ENCODE results near the gene CDC42EP2. TPM values are rescaled to one million over a fixed set of nuclear protein-coding genes. Genes with fewer than 3 reads are reported as not detected.

CDC42EP2 gene
- total RNA-seq, 1 donor from 2014 or later: 3.5 TPM

GRCh38 chr11:65297026-65297672 is 17.5 kb upstream of the CDC42EP2 start:
- no peak for DNase-seq (ENCODE audit: low spot score)
- ATAC-seq: no peak

- ATAC-seq (peak; percentile 95), DNase-seq (ENCODE audit: low spot score) (peak; percentile 93)
Measured at GRCh38 chr11:65298131-65298535, 16.5 kb upstream of the CDC42EP2 start.

GRCh38 chr11:65298655-65299179 is 15.9 kb upstream of the CDC42EP2 start:
- ATAC-seq (no peak), DNase-seq (ENCODE audit: low spot score) (peak; percentile 51)

- no peak for DNase-seq (ENCODE audit: low spot score)
- ATAC-seq: no peak
Measured at GRCh38 chr11:65300621-65301275, 13.9 kb upstream of the CDC42EP2 start.

DNA sequence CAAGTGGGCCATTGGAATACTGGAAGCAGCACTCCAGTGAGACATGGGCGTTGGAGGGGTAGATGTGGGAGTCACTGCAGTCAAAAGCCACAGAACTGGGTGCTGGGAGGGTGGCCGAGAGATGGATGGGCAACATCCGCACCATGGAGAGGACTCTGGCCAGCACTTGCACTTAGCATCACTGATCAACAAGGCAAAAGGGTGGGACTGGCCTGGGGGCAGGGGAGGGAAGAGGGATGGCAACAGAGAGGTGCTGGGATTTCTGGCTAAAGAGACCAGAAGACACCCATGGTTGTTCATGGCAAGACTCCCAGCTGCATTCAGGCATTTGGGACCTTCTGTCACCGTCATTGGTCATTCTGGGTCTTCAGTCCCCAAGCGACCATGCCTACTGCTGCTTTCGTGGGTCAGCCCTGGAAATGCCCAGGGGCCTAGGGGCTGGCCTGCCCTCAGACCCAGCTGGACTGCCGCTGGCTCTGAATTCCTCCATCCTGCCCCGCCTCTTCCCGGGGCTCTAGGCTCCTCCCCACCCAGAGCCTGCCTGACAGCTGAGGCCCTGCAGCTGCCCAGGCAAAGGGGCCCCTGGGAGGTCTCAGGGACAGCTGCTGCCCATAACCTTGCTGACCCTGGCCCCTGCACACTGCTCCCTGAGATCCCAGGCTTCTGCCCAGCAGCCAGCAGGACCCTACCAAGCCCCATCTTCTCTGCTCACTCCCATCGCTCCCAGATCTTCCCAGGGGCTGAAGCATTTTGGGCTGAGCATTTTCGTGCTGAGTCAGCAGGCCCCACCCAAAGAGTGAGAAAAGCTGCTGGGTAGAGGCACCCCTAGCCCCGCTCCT is 13.0 kb upstream of the CDC42EP2 start:
- DNase-seq (ENCODE audit: low spot score) (no peak), ATAC-seq (no peak)

- ATAC-seq (no peak), DNase-seq (ENCODE audit: low spot score) (no peak)
Measured at GRCh38 chr11:65303555-65303954, 11.1 kb upstream of the CDC42EP2 start.

DNA sequence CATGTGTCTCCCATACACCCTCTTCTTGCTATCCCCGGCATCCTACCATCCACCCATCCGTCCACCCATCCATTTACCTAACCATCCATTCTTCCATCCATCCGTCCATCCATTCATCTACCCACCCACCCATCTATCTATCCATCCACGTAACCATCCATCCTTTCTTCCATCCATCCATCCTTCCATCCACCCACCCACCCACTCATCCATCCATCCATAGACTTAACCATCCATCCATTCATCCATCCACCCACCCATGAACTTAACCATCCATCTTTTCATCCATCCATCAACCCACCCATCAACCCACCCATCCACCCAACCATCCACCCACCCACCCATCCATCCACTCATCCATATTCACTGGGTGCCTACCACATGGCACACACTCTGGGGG is 10.6 kb upstream of the CDC42EP2 start:
- ATAC-seq: no peak
- no peak for DNase-seq (ENCODE audit: low spot score)

- ATAC-seq: no peak
- DNase-seq (ENCODE audit: low spot score): no peak
Measured at GRCh38 chr11:65304613-65305012, 10.1 kb upstream of the CDC42EP2 start.

- DNase-seq (ENCODE audit: low spot score): peak; percentile 74
- peak; percentile 89 for ATAC-seq
Measured at GRCh38 chr11:65305501-65306268, 9.0 kb upstream of the CDC42EP2 start.

GRCh38 chr11:65307298-65308229 is 7.1 kb upstream of the CDC42EP2 start:
- ATAC-seq: no peak
- no peak for DNase-seq (ENCODE audit: low spot score)

DNA sequence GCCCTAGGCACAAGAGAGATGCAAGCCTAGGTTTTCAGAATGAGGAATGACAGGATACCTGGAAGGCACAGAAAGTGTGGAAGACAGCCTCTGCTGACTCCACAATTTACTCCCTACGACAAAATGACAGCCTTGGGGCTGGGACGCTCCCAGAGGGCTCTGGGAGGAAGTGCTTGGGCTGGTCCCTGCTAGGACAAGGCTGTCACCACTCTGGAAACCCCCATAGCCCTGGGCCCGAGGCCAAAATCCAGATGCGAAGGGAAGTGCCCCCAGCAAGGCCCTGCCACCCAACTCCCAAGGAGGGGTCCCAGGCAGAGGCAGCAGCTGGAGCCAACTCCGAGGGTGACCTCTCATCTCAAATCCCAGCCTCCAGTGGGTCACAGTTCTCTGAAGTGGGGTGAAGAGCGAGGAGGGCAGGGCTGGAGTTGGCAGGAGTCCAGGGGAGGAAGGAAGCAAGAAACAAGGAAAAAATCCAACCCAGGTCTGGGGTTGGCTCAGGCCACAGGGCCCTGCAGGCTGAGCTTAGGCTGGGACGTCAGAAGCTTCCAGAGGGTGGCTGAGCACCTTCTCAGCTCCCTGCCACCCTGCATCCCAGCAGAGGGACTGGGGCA is 6.3 kb upstream of the CDC42EP2 start:
- DNase-seq (ENCODE audit: low spot score) (peak; percentile 55), ATAC-seq (peak; percentile 2)

GRCh38 chr11:65309006-65309405 is 5.7 kb upstream of the CDC42EP2 start:
- ATAC-seq (no peak), DNase-seq (ENCODE audit: low spot score) (no peak)

- DNase-seq (ENCODE audit: low spot score) (peak; percentile 54), ATAC-seq (no peak)
Measured at GRCh38 chr11:65310215-65310614, 4.5 kb upstream of the CDC42EP2 start.

GRCh38 chr11:65310736-65311135 is 3.9 kb upstream of the CDC42EP2 start:
- no peak for ATAC-seq

GRCh38 chr11:65311170-65311678 is 3.4 kb upstream of the CDC42EP2 start:
- DNase-seq (ENCODE audit: low spot score) (peak; percentile 52), ATAC-seq (no peak)

More at GRCh38 chr11:65310736-65311135, 3.9 kb upstream of the CDC42EP2 start:
- no peak for DNase-seq (ENCODE audit: low spot score)

GRCh38 chr11:65315204-65315865 is 669 bp downstream of the CDC42EP2 start:
- DNase-seq (ENCODE audit: low spot score) (peak; percentile 84), ATAC-seq (peak; percentile 66)

- DNase-seq (ENCODE audit: low spot score): no peak
- no peak for ATAC-seq
Measured at GRCh38 chr11:65315866-65316226, 1.2 kb downstream of the CDC42EP2 start.

- ATAC-seq: no peak
- no peak for DNase-seq (ENCODE audit: low spot score)
Measured at GRCh38 chr11:65316227-65317024, 1.8 kb downstream of the CDC42EP2 start.
